Karpas-422 (cell line): ENCODE measurements around the gene TGFBR3L. TPM values are rescaled to one million over a fixed set of nuclear protein-coding genes. Genes with fewer than 3 reads are reported as not detected.
A peak's percentile ranks its signal among the peaks of the same experiment; 100 is the strongest.

ENCODE experiments used
- DNase-seq: peaks from one replicate; pipeline ENCODE4 v3.0.0-alpha.2; 2015
- H2AFZ ChIP-seq: fragments of 200-600 bp; sonication (generic); 2 replicates; pipeline ENCODE4 v1.6.1; 2014; ENCODE audit warnings: antibody characterized with exemption, low read length, mixed read lengths
- H3K27ac ChIP-seq: fragments of 200-600 bp; sonication (generic); 2 replicates; pipeline ENCODE4 v1.5.1; 2014; ENCODE audit warnings: mild to moderate bottlenecking, low read length, moderate library complexity
- H3K27me3 ChIP-seq: fragments of 200-600 bp; sonication (generic); 2 replicates; pipeline ENCODE4 v1.6.1; 2014; ENCODE audit warnings: low read length, mixed read lengths
- H3K36me3 ChIP-seq: fragments of 200-600 bp; sonication (generic); 2 replicates; pipeline ENCODE4 v1.6.1; 2014; ENCODE audit warnings: low read length, mixed read lengths; ENCODE audit not compliant: insufficient read depth
- H3K4me1 ChIP-seq: fragments of 200-600 bp; sonication (generic); 2 replicates; pipeline ENCODE4 v1.6.1; 2014; ENCODE audit warnings: mild to moderate bottlenecking, low read length, mixed read lengths
- H3K4me2 ChIP-seq: fragments of 200-600 bp; sonication (generic); 2 replicates; pipeline ENCODE4 v1.6.1; 2014; ENCODE audit warnings: low read length, low read depth, mild to moderate bottlenecking; ENCODE audit not compliant: poor library complexity, severe bottlenecking
- H3K4me3 ChIP-seq: fragments of 200-600 bp; sonication (generic); 2 replicates; pipeline ENCODE4 v1.5.1; 2014; ENCODE audit warnings: mild to moderate bottlenecking, antibody characterized with exemption, low read length, mixed read lengths
- H3K79me2 ChIP-seq: fragments of 200-600 bp; sonication (generic); 2 replicates; pipeline ENCODE4 v1.6.1; 2014; ENCODE audit warnings: mild to moderate bottlenecking, low read length, mixed read lengths
- H3K9ac ChIP-seq: fragments of 200-600 bp; sonication (generic); 2 replicates; pipeline ENCODE4 v1.6.0; 2014; ENCODE audit warnings: low read length
- H3K9me2 ChIP-seq: fragments of 200-600 bp; sonication (generic), shearing (Covaris generic); replicated peaks from 2 replicates; pipeline ENCODE4 v1.6.0; 2014; ENCODE audit warnings: mild to moderate bottlenecking, low read length, moderate library complexity; ENCODE audit not compliant: insufficient read depth
- H3K9me3 ChIP-seq: fragments of 300-700, 200-600 bp; sonication (generic); 2 replicates; pipeline ENCODE4 v1.6.1; 2014; ENCODE audit warnings: low read length, mixed read lengths
- H4K20me1 ChIP-seq: fragments of 200-600 bp; sonication (generic); 2 replicates; pipeline ENCODE4 v1.6.1; 2014; ENCODE audit warnings: mild to moderate bottlenecking, antibody characterized with exemption, low read length, low read depth; ENCODE audit not compliant: insufficient read depth
- total RNA-seq: library from RNA; depleted of rRNA; stranded (reverse); fragments of >200 nt; shearing (Covaris generic); gene quantifications from 2 replicates; pipeline ENCODE4 v1.2.3, GENCODE V29; 2014; ENCODE audit warnings: low replicate concordance

Gene TGFBR3L
- total RNA-seq, 1 experiment from 2014 or later = not detected

GRCh38 chr19:7899751-7900378, 14.8 kb upstream of the TGFBR3L start:
- DNase-seq = no peak
- H3K9me3 ChIP-seq = no peaks in the 10 kb centered on the region
- no peak overlapping the region for H3K27ac ChIP-seq
- H3K79me2 ChIP-seq = peaks cover 8% of the 10 kb centered on the region
- H4K20me1 ChIP-seq = no peaks in the 10 kb centered on the region; the same call in 1 of the 2 replicates
- H3K36me3 ChIP-seq = no peaks in the 10 kb centered on the region
- H3K9ac ChIP-seq = no peak overlapping the region
- no peak overlapping the region for H3K4me3 ChIP-seq
- no peaks in the 10 kb centered on the region for H3K27me3 ChIP-seq
- peaks cover 14% of the 10 kb centered on the region for H3K4me1 ChIP-seq
- no peaks in the 10 kb centered on the region for H3K9me2 ChIP-seq
- no peak overlapping the region for H2AFZ ChIP-seq
- no peak overlapping the region for H3K4me2 ChIP-seq

- no peak overlapping the region for H2AFZ ChIP-seq
- H3K27ac ChIP-seq = no peak overlapping the region
- H3K9me3 ChIP-seq = no peaks in the 10 kb centered on the region
- no peaks in the 10 kb centered on the region for H3K9me2 ChIP-seq
- H3K36me3 ChIP-seq = no peaks in the 10 kb centered on the region
- H3K79me2 ChIP-seq = peaks cover 14% of the 10 kb centered on the region
- no peaks in the 10 kb centered on the region; the same call in 1 of the 2 replicates for H4K20me1 ChIP-seq
- peaks cover 19% of the 10 kb centered on the region for H3K4me1 ChIP-seq
- no peak for DNase-seq
- H3K4me2 ChIP-seq = no peak overlapping the region
- no peaks in the 10 kb centered on the region for H3K27me3 ChIP-seq
- no peak overlapping the region for H3K9ac ChIP-seq
- no peak overlapping the region for H3K4me3 ChIP-seq
These were observed 14.2 kb upstream of the TGFBR3L start for GRCh38 chr19:7900401-7900870.

- peaks cover 19% of the 10 kb centered on the region for H3K4me1 ChIP-seq
- H3K4me3 ChIP-seq = no peak overlapping the region
- H3K9me2 ChIP-seq = no peaks in the 10 kb centered on the region
- H3K27ac ChIP-seq = no peak overlapping the region
- no peak overlapping the region for H2AFZ ChIP-seq
- H3K4me2 ChIP-seq = no peak overlapping the region
- H4K20me1 ChIP-seq = no peaks in the 10 kb centered on the region; the same call in 1 of the 2 replicates
- no peaks in the 10 kb centered on the region for H3K36me3 ChIP-seq
- no peak overlapping the region for H3K9ac ChIP-seq
- no peaks in the 10 kb centered on the region for H3K9me3 ChIP-seq
- peaks cover 19% of the 10 kb centered on the region for H3K79me2 ChIP-seq
- no peak for DNase-seq
- no peaks in the 10 kb centered on the region for H3K27me3 ChIP-seq
These were observed 13.7 kb upstream of the TGFBR3L start for GRCh38 chr19:7900931-7901330.

- H3K36me3 ChIP-seq = no peaks in the 10 kb centered on the region
- H3K9me2 ChIP-seq = no peaks in the 10 kb centered on the region
- H3K4me2 ChIP-seq = no peak overlapping the region
- H3K4me3 ChIP-seq = no peak overlapping the region
- H3K9ac ChIP-seq = no peak overlapping the region
- DNase-seq = no peak
- H3K79me2 ChIP-seq = peaks cover 23% of the 10 kb centered on the region
- no peaks in the 10 kb centered on the region for H3K9me3 ChIP-seq
- no peak overlapping the region for H3K27ac ChIP-seq
- H3K4me1 ChIP-seq = peaks cover 19% of the 10 kb centered on the region
- H2AFZ ChIP-seq = no peak overlapping the region
- H3K27me3 ChIP-seq = no peaks in the 10 kb centered on the region
- no peaks in the 10 kb centered on the region; the same call in 1 of the 2 replicates for H4K20me1 ChIP-seq
These were observed 13.3 kb upstream of the TGFBR3L start for GRCh38 chr19:7901337-7901736.

GRCh38 chr19:7902796-7903243, 11.8 kb upstream of the TGFBR3L start:
- Histone ChIP-seq H3K9me3 (no peaks in the 10 kb centered on the region), H3K4me3 (peak overlapping the region; percentile 75), H3K9ac (peak overlapping the region; percentile 86), H3K27me3 (no peaks in the 10 kb centered on the region), H3K4me2 (peak overlapping the region; percentile 93), H3K36me3 (no peaks in the 10 kb centered on the region), H3K4me1 (peaks cover 19% of the 10 kb centered on the region), H3K79me2 (peaks cover 27% of the 10 kb centered on the region), H3K9me2 (no peaks in the 10 kb centered on the region), H3K27ac (no peak overlapping the region), H4K20me1 (no peaks in the 10 kb centered on the region; the same call in 1 of the 2 replicates), H2AFZ (peak overlapping the region; percentile 79; the same call in 1 of the 2 replicates)
- DNase-seq = no peak

- Histone ChIP-seq H3K9me2 (no peaks in the 10 kb centered on the region), H4K20me1 (no peaks in the 10 kb centered on the region; the same call in 1 of the 2 replicates), H3K4me2 (peak within 1 kb of the TSS; percentile 94), H3K79me2 (peaks cover 27% of the 10 kb centered on the region), H3K4me3 (peak within 1 kb of the TSS; percentile 97), H3K9ac (peak within 1 kb of the TSS; percentile 91), H3K27me3 (no peaks in the 10 kb centered on the region), H3K9me3 (no peaks in the 10 kb centered on the region), H3K36me3 (no peaks in the 10 kb centered on the region), H2AFZ (peak within 1 kb of the TSS; percentile 79; the same call in 1 of the 2 replicates), H3K27ac (peak within 1 kb of the TSS; percentile 35; the same call in 1 of the 2 replicates), H3K4me1 (peaks cover 19% of the 10 kb centered on the region)
- DNase-seq = peak; percentile 100
These were observed 11.2 kb upstream of the TGFBR3L start, which contains the start of gene MAP2K7 for GRCh38 chr19:7903244-7904073. TSS of gene MAP2K7 (plus strand) at chr19:7903877. CDS start at chr19:7903945, 68 bp downstream.

GRCh38 chr19:7904074-7905020, 10.3 kb upstream of the TGFBR3L start:
- Histone ChIP-seq H3K36me3 (no peaks in the 10 kb centered on the region), H3K4me1 (peaks cover 19% of the 10 kb centered on the region), H3K9me3 (no peaks in the 10 kb centered on the region), H3K79me2 (peaks cover 27% of the 10 kb centered on the region), H3K4me3 (peak overlapping the region; percentile 97), H3K4me2 (peak overlapping the region; percentile 94), H3K27me3 (no peaks in the 10 kb centered on the region), H3K9me2 (no peaks in the 10 kb centered on the region), H3K9ac (peak overlapping the region; percentile 91), H2AFZ (peak overlapping the region; percentile 48; the same call in 1 of the 2 replicates), H3K27ac (peak overlapping the region; percentile 35; the same call in 1 of the 2 replicates), H4K20me1 (no peaks in the 10 kb centered on the region; the same call in 1 of the 2 replicates)
- peak; percentile 75 for DNase-seq
